Measurements from ENCODE around the gene MELK.

MELK gene

GRCh38 chr9:36676778-36677485, 104.2 kb downstream of the MELK start:
- DNase-seq = no peak

- no peak for DNase-seq
Observed at GRCh38 chr9:36677611-36678010, 104.9 kb downstream of the MELK start.

GRCh38 chr9:36679710-36680109, 107.0 kb downstream of the MELK start:
- DNase-seq = no peak

- DNase-seq = no peak
Observed at GRCh38 chr9:36686471-36686870, 113.8 kb downstream of the MELK start.

- no peak for DNase-seq
Observed at GRCh38 chr9:36690412-36691168, 117.9 kb downstream of the MELK start.

GRCh38 chr9:36691671-36692070, 119.0 kb downstream of the MELK start:
- no peak for DNase-seq

GRCh38 chr9:36698984-36699383, 126.3 kb downstream of the MELK start:
- no peak for DNase-seq

GRCh38 chr9:36704148-36704547, 131.5 kb downstream of the MELK start:
- DNase-seq = no peak

GRCh38 chr9:36713515-36714490, 141.1 kb downstream of the MELK start:
- DNase-seq = no peak

GRCh38 chr9:36716496-36716895, 143.8 kb downstream of the MELK start:
- no peak for DNase-seq

- no peak for DNase-seq
Observed at GRCh38 chr9:36717276-36717675, 144.6 kb downstream of the MELK start.

- DNase-seq = no peak
Observed at GRCh38 chr9:36718612-36719011, 145.9 kb downstream of the MELK start.

GRCh38 chr9:36720043-36720442, 147.3 kb downstream of the MELK start:
- no peak for DNase-seq

- no peak for DNase-seq
Observed at GRCh38 chr9:36721846-36722588, 149.3 kb downstream of the MELK start.

GRCh38 chr9:36725777-36726356, 153.2 kb downstream of the MELK start:
- DNase-seq = no peak
